Vagina (tissue), 2 donors: ENCODE data around the gene C17orf50.

ENCODE experiments used
- CTCF ChIP-seq, 3 experiments: fragments of 450-650 bp in 2 of 3; fragments of 200-600 bp in 1 of 3; sonication (generic) in 1 of 3; IDR thresholded peaks; one replicate each; pipeline ENCODE4 v1.5.1; 2017 to 2019; ENCODE audit warnings: antibody characterized with exemption in 3 of 3, mild to moderate bottlenecking in 2 of 3, moderate library complexity in 2 of 3
- POLR2A ChIP-seq, 2 donors: fragments of 450-650 bp; IDR thresholded peaks; one replicate each; pipeline ENCODE4 v1.6.1; 2017; ENCODE audit warnings: antibody characterized with exemption in 2 of 2, mild to moderate bottlenecking in 2 of 2, moderate library complexity in 2 of 2
- POLR2AphosphoS5 ChIP-seq, 2 donors: sonication (generic); formaldehyde crosslinking; IDR thresholded peaks; one replicate each; pipeline ENCODE4 v1.9.0; 2017; ENCODE audit warnings: antibody characterized with exemption in 2 of 2, mild to moderate bottlenecking in 2 of 2, low read depth in 1 of 2; ENCODE audit not compliant: insufficient read depth in 1 of 2

DNA sequence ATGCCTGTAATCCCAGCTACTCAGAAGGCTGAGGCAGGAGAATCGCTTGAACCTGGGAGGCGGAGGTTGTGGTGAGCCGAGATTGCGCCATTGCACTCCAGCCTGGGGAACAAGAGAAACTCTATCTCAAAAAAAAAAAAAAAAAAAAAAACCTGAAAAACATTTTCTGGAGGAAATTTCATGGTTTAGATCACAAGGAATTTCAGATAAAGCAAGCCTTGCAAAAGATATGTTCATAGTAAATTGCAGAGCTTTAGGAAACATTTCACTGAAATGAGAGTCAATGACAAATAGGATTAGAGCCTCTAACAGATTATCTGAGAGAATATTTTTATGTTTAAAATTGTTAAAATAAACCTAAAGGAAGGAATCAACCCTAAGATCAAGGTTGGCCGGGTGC lies 51.8 kb downstream of the C17orf50 start:
- TF ChIP-seq CTCF (IDR thresholded peaks at IDR 0.05) (no peak), POLR2AphosphoS5 (IDR thresholded peaks at IDR 0.05; ENCODE audit: insufficient read depth in 1 of 2, low read depth in 1 of 2) (no peak), POLR2A (IDR thresholded peaks at IDR 0.05) (no peak)
